ENCODE data around the gene TCEANC2.

Gene TCEANC2

DNA sequence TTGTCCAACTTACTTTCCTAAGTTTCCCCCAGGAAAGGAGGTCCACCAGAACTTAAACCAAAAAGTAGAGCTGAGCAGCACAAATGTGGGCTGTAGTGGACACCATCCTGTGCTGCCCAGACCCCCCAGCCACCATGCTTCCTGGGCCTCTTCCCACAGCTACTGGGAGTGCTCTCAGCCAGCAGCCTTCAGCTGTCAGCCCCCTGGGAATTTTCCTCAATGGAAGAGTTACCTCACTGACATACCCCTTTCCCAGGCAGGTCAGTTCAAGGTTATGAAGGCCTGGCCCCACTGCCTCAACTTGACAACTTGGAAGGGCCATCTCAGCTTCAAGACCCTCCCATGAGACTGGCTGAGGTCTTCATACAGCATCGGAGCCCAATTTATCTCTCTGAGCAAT, 51.7 kb downstream of the TCEANC2 start:
- no peak overlapping the region for H3K27ac ChIP-seq
- no peak for TF ChIP-seq ZFX (IDR thresholded peaks at IDR 0.05)

DNA sequence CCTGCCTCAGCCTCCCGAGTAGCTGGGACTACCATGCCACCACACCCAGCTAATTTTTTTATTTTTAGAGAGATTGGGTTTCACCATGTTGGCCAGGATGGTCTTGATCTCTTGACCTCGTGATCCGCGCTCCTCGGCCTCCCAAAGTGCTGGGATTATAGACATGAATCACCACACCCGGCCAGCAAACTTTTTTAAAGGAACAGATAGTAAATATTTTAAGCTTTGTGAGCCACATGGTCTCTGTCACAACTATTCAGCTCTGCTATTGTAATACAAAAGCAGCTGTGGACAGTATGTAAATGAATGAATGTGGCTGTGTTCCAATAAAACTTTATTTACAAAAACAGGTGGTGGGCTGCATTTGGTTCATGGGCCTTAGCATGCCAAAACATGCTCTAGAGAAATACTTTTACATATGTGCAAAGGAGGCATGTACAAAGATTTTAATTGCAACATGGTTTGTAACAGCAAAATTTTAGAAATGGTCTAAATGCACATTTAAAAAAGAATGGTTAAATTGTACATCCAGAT, 52.4 kb downstream of the TCEANC2 start:
- TF ChIP-seq, protein P1, sequence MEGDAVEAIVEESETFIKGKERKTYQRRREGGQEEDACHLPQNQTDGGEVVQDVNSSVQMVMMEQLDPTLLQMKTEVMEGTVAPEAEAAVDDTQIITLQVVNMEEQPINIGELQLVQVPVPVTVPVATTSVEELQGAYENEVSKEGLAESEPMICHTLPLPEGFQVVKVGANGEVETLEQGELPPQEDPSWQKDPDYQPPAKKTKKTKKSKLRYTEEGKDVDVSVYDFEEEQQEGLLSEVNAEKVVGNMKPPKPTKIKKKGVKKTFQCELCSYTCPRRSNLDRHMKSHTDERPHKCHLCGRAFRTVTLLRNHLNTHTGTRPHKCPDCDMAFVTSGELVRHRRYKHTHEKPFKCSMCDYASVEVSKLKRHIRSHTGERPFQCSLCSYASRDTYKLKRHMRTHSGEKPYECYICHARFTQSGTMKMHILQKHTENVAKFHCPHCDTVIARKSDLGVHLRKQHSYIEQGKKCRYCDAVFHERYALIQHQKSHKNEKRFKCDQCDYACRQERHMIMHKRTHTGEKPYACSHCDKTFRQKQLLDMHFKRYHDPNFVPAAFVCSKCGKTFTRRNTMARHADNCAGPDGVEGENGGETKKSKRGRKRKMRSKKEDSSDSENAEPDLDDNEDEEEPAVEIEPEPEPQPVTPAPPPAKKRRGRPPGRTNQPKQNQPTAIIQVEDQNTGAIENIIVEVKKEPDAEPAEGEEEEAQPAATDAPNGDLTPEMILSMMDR (conservative IDR thresholded peaks at IDR 0.05): no peak
- no peak for TF ChIP-seq ZFX (IDR thresholded peaks at IDR 0.05)
- no peak overlapping the region for H3K27ac ChIP-seq

DNA sequence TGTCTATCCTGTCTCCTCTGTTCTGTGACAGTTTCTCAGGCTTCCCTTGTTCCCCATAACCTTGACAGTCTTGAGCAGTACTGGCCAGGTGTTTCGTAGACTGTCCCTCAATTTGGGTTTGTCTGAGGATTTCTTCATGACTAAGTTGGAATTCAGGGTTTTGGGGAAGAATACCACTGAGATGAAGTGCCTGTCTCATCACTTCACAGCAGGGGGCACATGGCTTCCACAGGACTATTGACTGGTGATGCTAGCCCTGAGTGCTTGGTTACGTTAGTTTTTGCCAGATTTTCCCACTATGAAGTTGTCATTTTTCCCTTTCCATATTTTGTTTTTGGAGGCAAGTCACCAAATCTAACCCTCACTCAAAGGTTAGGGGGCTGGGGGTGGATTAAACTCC, 53.7 kb downstream of the TCEANC2 start:
- H3K27ac ChIP-seq: no peak overlapping the region
- no peak for TF ChIP-seq ZFX (IDR thresholded peaks at IDR 0.05)
- TF ChIP-seq, protein P1 (conservative IDR thresholded peaks at IDR 0.05): no peak

DNA sequence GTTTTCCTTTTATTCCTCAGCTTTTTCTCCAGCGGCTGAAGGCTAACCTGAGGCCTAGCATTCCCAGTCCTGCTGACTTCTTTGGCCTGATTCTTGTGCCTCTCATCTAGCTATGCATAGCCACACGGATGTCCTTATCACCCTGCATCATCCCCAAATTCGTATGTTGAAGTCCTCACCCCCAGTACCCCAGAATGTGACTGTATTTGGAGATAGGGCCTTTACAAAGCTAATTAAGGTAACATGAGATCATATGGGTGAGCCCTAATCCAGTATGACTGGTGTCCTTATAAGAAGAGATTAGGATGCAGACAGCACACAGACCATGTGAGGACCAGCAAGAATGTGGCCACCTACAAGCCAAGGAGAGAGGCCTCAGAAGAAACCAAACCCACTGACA, 54.7 kb downstream of the TCEANC2 start:
- no peak for TF ChIP-seq ZFX (IDR thresholded peaks at IDR 0.05)
- TF ChIP-seq, protein P1 (conservative IDR thresholded peaks at IDR 0.05): no peak
- H3K27ac ChIP-seq: no peak overlapping the region

DNA sequence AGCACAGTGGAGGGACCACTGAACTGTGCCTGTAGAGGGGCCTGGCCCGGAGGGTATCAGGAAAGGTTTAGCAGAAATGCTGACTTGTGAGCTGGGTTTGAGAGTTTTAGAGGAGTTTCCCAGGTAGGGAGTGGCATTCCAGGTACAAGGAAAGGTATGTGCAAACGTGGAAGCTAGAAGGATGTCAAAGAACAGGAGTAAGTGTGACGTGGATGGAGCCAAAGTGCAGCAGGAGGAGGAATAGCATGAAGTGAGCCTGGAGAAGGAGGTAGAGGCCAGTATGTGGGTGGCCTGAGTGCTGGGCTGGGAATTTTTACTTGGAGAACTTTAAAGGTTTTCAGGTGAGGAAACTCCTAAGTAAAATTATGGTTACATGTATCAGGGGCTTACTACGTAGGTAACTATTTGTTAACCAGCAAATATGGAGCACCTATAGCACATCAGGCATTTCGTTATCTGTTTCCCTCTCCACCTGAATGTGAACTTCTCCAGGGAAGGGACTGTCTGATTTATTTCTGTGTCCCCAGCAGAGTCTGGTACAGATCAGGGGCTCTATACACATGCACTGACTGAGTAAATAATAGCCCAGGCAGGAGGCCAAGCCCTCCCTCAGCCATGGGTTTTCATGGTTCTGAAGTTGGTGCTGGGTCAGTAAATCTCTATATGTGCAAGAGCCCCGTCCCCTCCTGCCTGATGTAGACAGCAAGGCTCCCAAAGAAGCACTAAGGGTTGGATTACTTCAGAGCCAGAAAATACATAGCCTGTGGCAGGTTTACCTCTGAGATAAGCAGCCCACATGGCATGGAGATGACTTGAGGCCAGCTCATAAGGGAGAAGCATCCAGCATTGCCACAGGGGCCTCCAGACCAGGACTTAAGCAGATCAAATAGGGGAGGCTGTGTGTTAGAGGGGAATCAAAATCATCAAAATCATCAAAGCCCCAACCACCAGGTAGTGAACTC, 56.0 kb downstream of the TCEANC2 start:
- TF ChIP-seq ZFX (IDR thresholded peaks at IDR 0.05): no peak
- TF ChIP-seq, protein P1 (conservative IDR thresholded peaks at IDR 0.05): no peak
- no peak overlapping the region for H3K27ac ChIP-seq

DNA sequence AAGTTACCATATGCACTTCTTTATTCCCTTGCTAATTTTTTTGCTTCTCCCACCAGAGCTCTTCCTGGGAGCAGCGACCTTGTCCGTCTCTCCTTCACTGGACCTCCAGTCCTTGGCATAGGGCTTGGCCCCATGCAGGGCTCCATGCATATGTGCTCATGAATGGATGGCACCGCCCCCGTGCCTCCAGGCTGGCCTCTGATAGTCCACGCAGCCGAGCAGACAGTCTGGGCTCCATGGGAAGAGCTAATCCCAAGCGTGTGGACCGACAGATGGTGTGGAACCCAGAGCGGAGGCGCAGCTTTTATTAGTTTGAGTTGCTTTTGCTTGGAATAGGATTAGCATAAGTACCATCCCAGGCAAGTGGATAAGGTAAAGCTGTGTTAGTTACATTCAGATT, 57.6 kb downstream of the TCEANC2 start:
- TF ChIP-seq, protein P1 (conservative IDR thresholded peaks at IDR 0.05): no peak
- no peak for TF ChIP-seq ZFX (IDR thresholded peaks at IDR 0.05)
- no peak overlapping the region for H3K27ac ChIP-seq

DNA sequence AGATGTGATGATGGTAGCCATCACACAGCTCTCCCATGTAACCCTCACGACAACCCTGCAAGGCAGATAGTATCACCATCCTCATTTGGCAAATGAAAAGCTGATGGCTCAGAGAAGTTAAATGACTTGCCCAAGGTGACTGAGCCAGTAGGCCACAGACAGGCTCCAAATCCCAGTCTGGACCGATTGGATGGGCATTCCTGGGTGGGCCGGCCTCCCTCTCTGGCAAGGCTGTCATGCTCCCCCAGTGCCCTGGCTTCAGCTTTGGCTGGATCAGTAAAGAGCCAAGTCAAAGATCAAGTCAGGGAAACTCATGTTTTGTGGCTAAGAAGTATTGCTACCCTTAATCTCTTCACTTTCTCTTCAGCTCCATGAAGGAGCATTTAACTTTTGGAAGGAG, 58.2 kb downstream of the TCEANC2 start:
- no peak overlapping the region for H3K27ac ChIP-seq
- TF ChIP-seq ZFX (IDR thresholded peaks at IDR 0.05): no peak
- TF ChIP-seq, protein P1 (conservative IDR thresholded peaks at IDR 0.05): no peak
